GM18907 (cell line): ENCODE results near the gene ANKRD31.

Experiments used
- ATAC-seq: cut with Tn5 transposase; IDR thresholded peaks from one replicate; pipeline ENCODE4 v1.9.1; 2021; ENCODE audit warnings: mild to moderate bottlenecking, moderate library complexity; ENCODE audit not compliant: unreplicated experiment

The ANKRD31 gene

DNA sequence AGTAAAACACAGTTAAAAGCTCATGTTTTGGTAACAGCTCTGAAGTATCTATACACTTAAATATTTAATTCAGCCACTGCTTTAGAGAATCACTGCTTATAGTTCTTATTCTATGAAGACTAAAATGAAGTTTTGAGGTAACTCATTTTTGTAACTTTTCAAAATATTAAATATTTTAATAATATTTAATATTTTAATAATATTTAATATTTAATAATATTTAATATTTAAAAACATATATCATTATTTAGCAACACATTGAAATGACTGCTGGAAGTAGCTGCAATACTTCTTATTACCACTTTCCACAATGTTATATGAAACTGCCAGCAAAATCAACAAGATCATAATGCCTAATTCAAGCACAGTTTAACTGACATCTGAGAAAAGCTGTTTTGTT is 165.6 kb downstream of the ANKRD31 start:
- ATAC-seq, result no peak

DNA sequence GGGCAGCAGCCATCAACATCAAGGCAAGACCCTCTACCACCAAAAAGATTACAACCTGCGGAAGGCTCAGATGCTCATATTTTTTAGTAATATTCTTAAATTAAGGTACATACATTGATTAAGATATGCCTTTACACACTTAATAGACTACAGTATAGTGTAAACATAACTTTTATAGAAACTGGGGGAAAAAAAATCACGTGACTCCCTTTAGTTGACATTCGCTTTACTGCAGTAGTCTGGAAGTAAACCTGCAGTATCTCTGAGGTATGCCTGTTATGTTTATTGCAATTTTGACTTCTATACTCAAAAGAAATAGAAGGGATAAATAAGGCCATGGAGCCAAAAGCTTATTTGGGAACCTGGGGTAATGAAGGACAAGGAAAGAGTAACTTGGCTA is 169.2 kb downstream of the ANKRD31 start:
- ATAC-seq, result no peak

DNA sequence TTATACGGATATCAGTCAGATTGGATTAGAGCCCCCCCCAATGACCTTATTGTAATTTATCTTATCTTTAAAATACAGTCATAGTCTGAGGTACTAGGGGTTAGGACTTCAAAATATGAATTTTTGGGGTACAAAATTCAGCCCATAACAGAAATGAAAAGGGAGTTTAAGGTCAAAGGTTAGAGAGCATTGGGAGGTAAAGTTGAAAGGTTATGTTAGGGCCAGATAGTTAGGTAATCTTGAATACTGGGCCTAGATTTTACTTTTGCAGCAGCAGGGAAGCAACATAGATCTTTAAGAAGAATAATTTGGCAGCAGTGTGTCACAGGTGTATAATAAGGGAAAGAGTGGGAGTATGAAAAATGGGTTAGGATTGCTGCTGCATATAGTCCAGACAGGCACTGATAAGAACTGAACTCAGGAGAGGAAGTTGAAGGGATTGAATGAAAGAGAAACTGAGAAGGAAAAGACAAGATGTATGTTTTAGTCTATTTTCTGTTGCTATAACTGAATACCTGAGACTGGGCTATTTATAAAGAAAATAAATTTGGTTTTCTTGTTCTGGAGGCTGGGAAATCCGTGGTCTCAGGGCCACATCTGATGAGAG is 173.7 kb downstream of the ANKRD31 start:
- ATAC-seq, result no peak

DNA sequence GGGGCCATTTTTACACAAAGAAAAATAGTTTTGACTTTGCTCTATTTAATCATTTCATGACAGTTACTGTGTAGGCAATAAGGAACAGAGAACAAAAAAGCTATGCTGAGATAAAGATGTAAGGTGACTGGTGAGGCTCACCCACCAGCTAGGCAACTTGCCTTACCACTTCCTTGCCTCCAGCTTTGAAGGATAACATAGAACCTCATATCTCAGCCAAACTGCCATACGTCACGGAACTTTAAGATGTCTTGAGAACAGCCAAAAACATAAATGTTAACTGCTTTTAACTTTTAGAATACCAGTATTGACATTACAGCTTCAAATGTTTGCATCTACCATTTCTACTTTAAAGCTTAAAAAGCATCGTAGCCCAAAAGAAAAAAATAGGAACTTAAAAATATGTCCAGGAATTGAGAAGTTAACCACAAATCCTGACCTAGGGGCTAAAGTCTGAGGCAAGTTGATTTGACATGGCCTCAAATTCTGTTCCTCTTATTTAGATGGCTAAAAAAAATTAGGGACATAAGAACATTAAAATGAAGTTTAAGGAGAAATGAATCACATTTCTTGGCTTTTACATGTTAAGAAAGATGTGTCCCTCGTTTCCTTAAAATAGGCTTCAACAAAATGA is 176.6 kb downstream of the ANKRD31 start:
- no peak for ATAC-seq

DNA sequence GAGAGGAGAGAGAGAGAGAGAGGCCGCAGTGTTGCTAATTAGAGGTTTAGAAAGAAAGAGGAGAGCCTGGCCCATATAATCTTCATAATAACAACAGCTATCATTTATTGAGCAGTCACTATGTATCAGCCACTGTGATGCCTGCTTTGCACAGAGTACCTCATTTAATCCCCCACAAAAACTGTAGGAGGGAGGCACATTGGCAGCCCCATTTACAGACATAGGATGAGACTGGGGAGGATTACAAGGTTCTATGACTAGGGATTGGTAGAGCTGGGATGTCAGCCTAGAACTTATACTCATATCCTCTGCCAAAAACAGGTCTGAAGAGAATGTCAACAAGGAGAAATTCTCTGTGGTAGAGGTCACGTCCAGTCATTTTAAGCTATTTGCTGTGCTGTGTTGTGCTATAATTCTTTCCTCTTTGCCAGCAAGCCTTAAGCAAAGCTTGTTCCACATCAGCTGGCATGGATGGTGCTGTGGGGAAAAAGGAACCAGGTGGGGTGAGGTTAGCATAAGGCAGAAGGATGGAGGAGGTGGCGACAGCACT is 177.6 kb downstream of the ANKRD31 start:
- ATAC-seq, result no peak

DNA sequence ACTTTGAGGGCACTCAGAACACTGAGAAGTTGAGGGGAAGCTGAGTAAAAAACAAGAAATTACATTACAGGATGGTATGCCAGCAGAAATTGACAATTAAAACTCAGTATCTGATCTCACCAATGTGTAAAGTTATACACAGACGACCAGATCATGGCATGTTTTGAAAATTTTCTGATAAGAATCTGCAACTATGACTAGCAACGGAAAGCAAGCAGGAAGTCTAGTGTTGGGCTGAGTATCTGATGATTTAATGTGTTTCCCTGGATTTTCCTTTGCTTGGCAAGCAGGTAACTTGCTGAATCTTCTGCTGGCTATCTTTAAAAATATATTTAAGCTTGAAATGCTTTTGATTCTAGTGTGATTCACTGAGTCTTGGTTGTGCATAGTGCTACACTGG is 179.1 kb downstream of the ANKRD31 start:
- no peak for ATAC-seq

DNA sequence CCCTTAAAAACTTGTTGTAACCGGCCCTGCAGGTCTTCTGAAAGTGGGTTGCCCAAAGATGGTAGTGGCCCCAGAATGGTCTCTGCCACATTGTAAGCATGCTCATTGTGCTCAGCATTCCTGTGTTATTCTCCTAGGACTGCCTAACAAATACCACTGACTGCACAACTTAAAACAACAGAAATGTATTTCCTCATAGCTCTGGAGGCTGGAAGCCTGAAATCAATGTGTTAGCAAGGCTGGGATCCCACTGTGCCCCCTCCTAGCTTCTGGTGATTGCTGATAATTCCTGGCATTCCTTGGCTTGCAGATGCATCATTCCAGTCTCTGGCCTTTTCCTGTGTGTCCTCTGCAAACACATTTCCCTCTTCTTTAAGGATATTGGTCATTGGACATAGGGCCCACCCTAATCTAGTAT is 180.9 kb downstream of the ANKRD31 start:
- no peak for ATAC-seq

DNA sequence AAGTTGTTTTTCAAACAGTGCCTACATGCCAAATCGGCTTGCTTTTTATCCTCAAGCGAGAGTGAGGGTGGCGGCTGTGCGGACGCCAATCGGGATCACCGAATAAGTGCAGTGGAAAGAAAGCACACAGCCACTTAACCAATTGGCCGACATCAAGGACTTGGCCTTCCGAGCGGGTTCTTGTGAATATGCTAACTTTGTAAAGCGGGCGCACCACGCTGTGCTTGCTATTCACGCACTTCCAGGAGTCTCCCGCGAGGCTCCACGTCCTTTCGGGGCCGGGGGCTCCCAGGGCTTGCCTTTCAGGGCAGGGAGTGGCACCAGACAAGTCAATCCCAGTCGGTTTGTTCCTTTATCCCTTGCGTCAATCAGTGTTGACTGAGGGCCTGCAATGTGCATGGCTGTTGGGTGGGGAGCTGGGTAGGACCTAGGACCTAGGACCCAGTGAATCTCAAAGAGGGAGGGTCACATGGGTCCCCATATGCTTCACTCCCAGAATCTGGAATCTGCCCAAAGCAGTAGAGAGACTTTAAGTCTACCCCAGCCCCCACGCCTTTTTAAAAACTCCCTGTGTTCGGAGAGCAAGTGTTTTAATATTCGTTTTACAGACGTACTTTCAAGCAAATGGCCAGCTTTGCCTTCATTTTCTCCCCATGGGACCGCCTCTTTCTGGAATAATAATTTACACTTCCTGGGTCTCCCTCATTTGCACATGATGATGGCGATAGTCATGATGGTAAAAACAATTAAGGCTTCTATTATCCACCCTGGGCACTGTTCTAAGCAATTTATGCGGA is 182.3 kb downstream of the ANKRD31 start:
- ATAC-seq, result no peak

DNA sequence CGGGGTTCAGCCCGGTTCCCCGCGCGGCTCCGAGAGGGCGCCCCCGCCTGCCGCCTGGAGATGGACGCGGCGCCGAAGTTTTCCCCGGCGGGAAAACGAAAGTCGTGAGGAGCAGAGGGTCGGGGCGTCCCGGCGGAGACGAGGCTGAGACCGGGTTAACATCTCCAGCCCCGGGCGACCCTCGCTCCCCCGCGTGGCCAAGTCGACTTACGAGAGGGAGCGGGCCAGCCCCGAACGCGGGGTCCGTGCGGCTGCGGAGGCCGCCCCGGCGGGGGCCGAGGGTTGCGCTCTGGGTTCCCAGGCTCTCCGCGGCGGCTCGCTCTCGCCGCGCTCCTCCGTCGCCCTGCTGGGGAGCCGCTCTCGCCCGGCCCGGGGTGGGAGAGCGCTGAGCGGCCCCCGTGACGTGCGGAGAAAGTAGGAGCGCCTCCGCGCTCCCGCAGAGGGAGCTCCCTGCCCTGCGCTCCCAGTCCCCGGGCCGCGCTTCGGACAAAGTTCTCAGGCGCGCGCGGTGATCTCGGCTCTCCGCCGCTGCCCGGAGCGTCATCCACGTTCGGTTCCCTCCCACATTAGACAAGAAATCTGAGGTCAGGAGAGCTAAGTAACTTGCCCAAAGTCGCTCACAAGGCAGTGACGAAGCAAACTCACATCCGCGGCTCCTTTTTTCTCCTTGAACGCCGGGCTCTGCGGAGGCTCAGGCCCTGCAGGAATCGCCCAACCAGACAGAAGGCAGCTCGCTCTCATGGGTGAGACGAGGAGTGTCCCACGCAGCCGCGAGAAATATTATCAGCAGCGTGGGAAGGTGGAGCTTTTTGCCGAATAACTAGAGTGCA is 183.2 kb downstream of the ANKRD31 start:
- ATAC-seq, result peak; percentile 30

DNA sequence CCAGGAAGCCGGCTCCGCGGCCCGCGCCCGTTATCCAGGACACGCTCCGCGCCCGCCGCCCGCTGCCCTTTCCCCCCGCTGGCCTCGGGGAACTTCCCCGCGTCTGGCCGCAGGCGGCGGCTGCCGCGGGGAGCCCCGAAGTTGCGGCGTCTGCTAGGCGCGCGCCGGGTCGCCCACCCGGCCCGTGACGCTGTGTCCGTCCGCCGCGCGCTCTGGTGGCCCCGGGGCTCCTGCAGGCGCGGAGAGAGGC is 183.7 kb downstream of the ANKRD31 start:
- ATAC-seq, result peak; percentile 25

DNA sequence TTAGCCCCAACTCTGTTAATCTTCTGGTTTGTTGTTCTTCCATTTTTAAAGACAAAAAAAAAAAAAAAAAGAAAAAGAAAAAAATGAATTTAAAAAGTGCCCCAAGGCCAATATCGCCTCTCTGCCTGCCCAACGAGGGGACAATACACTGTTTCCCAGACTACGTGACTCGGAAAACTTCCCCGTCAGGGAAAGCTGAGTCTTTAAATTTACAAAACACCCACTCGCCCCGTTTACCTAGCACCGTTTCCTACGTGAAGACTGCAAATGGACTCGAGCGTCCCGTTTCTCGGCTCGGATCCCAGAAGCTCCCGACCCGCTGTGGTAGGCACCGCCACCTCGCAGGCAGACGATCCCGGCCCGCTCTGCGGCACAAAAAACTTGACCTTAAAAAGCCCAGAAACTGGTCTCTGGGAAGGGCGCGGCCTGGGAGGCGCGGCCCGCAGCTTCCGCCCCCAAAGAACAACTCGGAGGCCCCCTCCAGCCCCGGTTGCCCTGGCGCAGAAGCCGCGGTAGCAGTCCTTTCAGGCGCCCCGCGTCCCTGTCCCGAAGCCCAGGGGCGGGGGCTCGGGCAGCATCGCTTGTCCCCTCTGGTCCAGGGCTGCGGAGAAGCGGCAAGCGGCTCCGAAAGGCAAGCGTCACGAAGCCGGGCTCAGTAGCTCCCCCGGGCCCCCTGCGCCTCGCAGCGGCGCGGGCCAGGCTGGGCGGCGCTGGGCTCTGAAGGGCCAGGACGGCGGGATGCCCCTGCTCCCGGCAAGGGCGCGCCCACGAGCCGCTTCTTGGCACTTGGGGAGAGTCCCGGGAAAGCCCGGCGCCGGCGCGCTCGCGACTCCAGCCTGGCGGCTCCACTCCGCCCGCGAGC is 184.3 kb downstream of the ANKRD31 start, which contains the start of gene GCNT4:
Gene GCNT4 (minus strand): TSS at position 367 of the 862 bp plus-strand sequence. CDS start 22,521 bp downstream, outside the sequence.
- ATAC-seq, result peak; percentile 26

DNA sequence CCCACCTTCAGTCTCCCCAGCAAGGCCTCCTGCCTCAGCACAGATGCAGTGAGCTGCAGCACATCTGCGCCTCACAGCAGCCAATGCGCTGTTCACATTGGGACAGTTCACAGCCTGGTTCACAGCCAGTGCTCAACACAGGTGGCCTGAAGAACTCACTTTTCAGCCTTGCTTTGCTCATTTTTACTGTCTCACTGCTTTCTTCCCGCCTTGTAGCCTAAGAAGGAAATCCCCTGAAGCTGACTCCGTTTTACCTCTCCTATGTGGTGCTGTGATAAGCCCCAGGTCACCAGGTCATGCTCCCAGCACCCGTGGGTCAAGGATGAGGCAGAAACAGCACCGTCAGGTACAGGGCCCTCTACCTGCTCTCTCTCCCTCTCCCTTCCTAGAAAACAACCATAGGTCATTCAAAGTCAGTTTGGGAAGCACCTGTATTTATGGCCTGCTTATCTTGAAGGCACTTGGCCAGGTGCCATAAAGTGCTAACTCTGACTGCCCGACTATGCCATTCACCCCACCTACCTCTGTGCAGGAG is 185.4 kb downstream of the ANKRD31 start:
- no peak for ATAC-seq

DNA sequence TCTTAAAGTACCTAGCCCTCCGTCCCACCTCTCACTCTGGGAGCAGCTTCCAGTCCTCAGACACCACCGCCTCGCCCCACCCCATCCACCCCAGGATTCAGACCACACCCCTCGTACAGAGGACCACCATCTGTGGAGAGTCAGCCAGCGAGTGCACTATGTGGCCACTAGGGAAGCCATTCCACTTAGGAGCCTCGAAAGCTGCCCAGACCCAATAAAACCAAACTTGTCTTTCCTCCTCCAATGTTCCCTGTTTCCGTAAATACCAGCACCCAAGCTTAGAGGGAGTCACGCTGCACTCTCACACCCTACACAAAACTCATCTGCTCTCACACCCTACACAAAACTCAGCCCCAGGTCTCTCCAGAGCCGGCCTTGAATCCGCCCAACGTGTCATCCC is 186.3 kb downstream of the ANKRD31 start:
- no peak for ATAC-seq

DNA sequence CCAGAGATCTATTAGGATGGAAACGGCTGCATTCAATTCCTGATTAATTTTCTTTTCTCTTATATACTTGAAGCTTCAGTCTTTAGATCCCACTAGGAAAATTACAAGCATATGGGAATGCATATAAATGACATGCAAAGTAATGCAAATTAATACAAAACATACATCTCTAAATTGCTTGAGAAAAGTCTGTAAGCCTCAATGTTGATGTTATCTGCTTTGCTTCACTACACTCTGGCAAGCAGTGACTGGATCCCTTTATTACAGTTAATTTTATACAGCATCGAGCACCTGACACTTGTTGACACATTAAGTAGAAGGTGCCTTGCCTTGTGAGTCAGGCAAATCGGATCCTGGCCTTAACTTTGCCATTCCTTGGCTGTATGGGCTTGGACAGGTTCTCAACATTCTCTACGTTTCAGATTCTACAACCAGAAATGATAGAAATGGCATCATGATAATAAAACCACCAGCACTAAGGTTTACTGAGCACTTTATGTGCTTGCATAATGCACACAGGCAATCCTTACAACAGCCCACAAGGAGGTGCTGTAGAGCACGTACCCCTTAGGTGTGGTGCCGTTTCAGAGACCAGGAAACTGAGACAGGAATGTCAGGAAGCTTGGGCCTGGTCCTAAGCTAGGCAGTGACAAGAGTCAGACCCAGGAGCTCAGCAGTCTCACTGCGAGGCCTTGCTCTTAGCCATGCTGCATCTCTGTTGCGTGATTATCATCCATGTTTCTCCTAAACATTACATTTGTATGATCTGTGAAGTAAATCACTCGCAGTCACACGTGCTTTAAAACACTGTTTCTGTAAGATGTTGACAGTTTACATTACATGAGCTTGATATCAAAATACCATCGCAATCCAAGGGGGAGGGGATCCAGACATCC is 187.0 kb downstream of the ANKRD31 start:
- ATAC-seq, result no peak

DNA sequence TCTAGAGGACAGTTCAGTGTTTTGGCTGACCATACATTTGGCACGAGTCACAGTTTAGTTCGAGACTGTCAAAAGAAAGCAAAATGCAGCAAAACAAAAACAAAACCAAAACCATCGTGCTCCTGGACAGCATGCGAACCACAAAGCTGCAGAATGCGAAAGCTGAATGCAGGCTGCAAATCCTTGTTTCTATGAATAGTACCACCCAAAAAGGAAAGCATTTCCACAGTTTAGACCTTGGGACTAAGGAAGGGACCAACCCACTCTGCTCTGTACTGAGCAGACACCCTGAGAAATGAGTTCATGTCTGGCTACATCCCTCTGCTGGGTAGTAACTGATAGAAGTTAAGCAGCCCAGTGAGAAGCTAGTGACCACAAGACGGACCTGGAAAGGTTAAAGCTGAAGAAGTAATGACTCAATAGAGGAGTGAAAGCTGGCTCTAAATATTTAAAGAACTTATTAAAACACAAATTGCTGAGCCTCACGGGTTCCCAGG is 188.2 kb downstream of the ANKRD31 start:
- peak; percentile 45 for ATAC-seq

DNA sequence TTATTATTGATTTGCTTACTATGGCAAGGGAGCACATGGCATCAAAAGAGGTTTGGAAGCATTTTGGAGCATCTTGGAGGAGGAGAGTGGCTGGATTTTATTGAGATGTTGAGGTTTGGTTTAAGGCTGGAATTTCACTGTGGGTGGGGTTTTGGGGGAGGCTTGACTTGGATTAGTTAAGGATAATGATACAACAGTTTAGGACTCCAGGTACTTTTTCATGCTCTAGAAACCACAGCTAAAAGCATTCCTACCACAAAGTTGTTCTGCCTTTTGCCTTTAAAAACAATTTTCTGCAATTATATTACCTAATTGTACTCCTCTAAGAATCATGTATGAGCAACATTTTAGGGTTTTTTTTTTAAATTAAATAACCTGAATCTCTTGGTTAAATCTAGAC is 189.3 kb downstream of the ANKRD31 start:
- no peak for ATAC-seq

DNA sequence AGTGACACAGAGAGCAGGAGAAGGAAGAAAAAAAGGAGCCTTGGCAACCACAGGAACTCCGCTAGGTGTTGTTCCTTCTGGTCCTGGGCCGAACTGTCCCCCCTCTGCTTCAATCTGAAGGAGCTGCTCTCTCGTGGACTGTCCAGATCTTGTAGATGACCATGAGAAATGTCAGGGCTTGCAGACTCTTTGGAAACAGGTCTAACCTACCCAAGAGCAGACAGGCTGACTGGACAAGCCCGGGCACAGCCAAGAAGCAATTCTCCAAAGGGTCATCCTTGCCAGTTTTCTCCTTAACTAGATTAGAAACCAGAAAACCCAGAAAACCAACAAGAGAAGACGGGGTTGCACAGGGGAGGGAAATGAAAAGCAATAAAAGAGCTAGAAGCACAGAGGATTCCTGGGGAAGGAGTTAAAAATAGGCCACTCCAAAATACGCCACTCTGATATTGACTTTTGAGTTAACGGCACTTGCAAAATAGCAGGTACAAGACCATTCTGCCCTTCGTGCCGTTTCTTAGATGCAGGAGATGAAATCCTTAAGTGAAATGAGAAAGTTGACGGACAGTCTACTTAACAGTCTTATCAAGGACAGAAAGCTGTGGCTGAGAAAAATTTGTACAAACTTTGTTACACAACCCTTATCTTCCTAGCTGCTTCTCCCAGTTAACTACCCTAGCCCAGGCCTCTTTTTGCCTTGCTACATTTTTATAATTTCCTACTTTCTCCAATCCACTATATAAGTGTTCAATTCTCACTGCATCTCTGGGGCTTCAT is 190.1 kb downstream of the ANKRD31 start:
- no peak for ATAC-seq

DNA sequence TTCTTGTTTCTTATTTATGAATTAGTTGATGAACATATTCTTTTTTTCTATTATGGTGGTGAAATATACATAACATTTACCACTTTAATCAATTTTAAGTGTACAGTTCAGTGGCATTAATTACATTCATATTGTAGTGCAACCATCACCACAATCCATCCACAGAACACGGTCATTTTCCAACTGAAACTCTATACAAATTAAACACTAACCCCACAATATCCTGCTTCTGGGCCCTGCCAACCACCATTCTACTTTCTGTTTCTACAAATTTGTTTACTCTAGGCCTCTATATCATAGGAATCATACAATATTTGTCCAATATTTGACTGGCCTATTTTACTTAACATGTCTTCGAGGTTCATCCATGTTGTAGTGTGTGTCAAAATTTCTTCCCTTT is 191.6 kb downstream of the ANKRD31 start:
- no peak for ATAC-seq
